ENCODE measurements around the gene ANTXR1.
A peak's percentile ranks its signal among the peaks of the same experiment; 100 is the strongest.
"Not testable (repeated sequence)": the region's sequence is repeated elsewhere in the genome, so short reads cannot be mapped to it uniquely, and the experiment has no call there.

The ANTXR1 gene

DNA sequence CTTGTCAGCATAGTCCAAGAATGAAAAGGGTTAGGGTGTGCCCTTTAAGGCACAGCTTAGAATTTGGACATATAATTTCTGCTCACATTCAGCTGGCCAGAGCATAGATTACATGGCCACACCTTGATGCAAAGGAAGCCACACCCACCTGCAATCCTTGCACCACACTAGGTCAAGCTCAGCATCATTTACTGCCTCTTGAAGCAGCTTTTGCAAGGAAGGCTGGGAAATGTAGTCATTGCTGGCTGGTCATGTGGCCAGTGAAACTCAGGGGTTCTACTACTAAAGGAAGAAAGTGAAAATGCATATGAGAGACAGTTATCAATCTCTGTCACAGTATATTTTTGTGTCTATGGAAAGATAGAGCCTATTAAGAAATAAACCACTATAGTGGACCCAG lies 214.7 kb downstream of the ANTXR1 start:
- Histone ChIP-seq H3K27ac (ENCODE audit: insufficient read depth in 1 of 2, low read depth in 1 of 2, low read length in 2 of 2, poor library complexity in 1 of 2, severe bottlenecking in 2 of 2) (no peak overlapping the region), H3K27me3 (replicated peaks in 2 of 5; ENCODE audit: control insufficient read depth in 4 of 5, insufficient read depth in 5 of 5, low read length in 4 of 5) (peaks cover 0 to 2% (median 0%) of the 10 kb centered on the region in 5 experiments), H3K9me3 (ENCODE audit: control extremely low read depth in 1 of 5, control insufficient read depth in 4 of 5, insufficient read depth in 2 of 5, low read depth in 1 of 5, low read length in 4 of 5) (peaks cover 0 to 2% (median 0%) of the 10 kb centered on the region in 5 experiments), H3K4me1 (ENCODE audit: control extremely low read depth in 1 of 4, control insufficient read depth in 4 of 4, insufficient read depth in 4 of 4, low read length in 3 of 4) (no peaks in the 10 kb centered on the region), H3K36me3 (ENCODE audit: control insufficient read depth in 4 of 4, insufficient read depth in 4 of 4, low read length in 3 of 4) (no peaks in the 10 kb centered on the region), H3K4me3 (ENCODE audit: control insufficient read depth in 1 of 7, extremely low read depth in 1 of 7, insufficient read depth in 4 of 7, low read depth in 2 of 7, low read length in 6 of 7) (no peak overlapping the region)
- CTCF ChIA-PET: interaction anchor here (0.6 kb wide), 1 partner anchor 1367 kb away, joined by 3 read pairs; no protein-coding TSS in a partner anchor
- POLR2A ChIA-PET: no interaction called here
- no peak for DNase-seq

DNA sequence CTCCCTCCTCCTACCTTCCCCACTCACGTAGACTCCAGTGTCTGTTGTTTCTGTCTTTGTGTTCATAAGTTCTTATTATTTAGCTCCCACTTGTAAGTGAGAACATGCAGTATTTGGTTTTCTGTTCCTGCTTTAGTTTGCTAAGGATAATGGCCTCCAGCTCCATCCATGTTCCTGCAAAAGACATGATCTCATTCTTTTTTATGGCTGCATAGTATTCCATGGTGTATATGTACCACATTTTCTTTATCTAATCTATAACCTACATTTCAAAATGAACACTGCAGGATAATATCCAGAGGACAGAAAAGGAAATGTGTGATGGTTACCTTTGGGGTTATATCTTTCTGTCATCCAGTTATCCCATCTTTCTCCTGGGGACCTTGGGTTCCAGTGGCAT lies 218.0 kb downstream of the ANTXR1 start:
- CTCF ChIA-PET: interaction anchor here (1.1 kb wide), 1 partner anchor 9 kb away, joined by 3 read pairs; no protein-coding TSS in a partner anchor
- no CpG with 5 or more reads among the region's 1 CpG for WGBS (ENCODE audit: insufficient coverage)

DNA sequence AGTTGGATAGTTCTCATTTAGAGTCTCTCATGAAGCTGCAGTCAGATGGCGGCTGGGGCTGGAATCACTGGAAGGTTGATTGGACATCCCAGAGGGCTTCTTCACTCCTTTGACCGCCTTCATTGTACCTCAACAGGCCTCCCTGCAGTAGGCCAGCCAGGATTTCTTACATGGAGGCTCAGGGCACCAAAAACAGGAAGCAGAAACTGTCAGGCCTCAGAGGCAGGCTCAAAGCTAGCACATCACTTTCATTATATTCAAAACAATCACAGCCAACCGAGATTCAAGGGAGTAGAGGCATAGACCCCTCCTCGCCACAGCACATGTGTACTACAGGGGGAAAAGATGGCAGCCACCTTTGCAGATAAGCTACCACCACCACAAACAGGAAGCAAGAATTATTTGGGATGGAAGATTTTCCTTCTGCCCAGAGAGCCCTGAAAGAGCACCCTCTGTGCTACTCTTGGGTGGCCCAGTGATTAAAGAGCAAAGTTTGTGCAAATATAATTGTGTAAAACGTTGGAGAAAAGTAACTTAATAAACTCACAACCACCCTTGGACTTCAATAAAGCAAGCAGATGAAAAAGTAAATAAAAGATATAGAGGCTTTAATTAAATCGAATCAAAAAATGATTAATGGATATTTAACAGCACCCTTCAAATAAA lies 218.8 kb downstream of the ANTXR1 start:
- ChIA-PET CTCF (interaction anchor here (1.1 kb wide), 1 partner anchor 10 kb away, joined by 3 read pairs; no protein-coding TSS in a partner anchor), POLR2A (no interaction called here)
- H3K27me3 ChIP-seq (replicated peaks in 2 of 5; ENCODE audit: control insufficient read depth in 4 of 5, insufficient read depth in 5 of 5, low read length in 4 of 5): no peaks in the 10 kb centered on the region
- H3K9me3 ChIP-seq (ENCODE audit: control extremely low read depth in 1 of 5, control insufficient read depth in 4 of 5, insufficient read depth in 2 of 5, low read depth in 1 of 5, low read length in 4 of 5): no peaks in the 10 kb centered on the region
- no peak overlapping the region for H3K27ac ChIP-seq (ENCODE audit: insufficient read depth in 1 of 2, low read depth in 1 of 2, low read length in 2 of 2, poor library complexity in 1 of 2, severe bottlenecking in 2 of 2)
- H3K36me3 ChIP-seq (ENCODE audit: control insufficient read depth in 4 of 4, insufficient read depth in 4 of 4, low read length in 3 of 4): no peaks in the 10 kb centered on the region
- 69% methylated on average over 2 of the region's 6 CpGs for WGBS (ENCODE audit: insufficient coverage)
- peak in 2 of 3 donors; percentile 29 to 39 for DNase-seq
- no peaks in the 10 kb centered on the region for H3K4me1 ChIP-seq (ENCODE audit: control extremely low read depth in 1 of 4, control insufficient read depth in 4 of 4, insufficient read depth in 4 of 4, low read length in 3 of 4)
- H3K4me3 ChIP-seq (ENCODE audit: control insufficient read depth in 1 of 7, extremely low read depth in 1 of 7, insufficient read depth in 4 of 7, low read depth in 2 of 7, low read length in 6 of 7): no peak overlapping the region

More for the DNA sequence above, 218.0 kb downstream of the ANTXR1 start:
- POLR2A ChIA-PET; H3K9me3 ChIP-seq (ENCODE audit: control extremely low read depth in 1 of 5, control insufficient read depth in 4 of 5, insufficient read depth in 2 of 5, low read depth in 1 of 5, low read length in 4 of 5); H3K27ac ChIP-seq (ENCODE audit: insufficient read depth in 1 of 2, low read depth in 1 of 2, low read length in 2 of 2, poor library complexity in 1 of 2, severe bottlenecking in 2 of 2); DNase-seq; H3K36me3 ChIP-seq (ENCODE audit: control insufficient read depth in 4 of 4, insufficient read depth in 4 of 4, low read length in 3 of 4); H3K4me1 ChIP-seq (ENCODE audit: control extremely low read depth in 1 of 4, control insufficient read depth in 4 of 4, insufficient read depth in 4 of 4, low read length in 3 of 4); H3K27me3 ChIP-seq (replicated peaks in 2 of 5; ENCODE audit: control insufficient read depth in 4 of 5, insufficient read depth in 5 of 5, low read length in 4 of 5); H3K4me3 ChIP-seq (ENCODE audit: control insufficient read depth in 1 of 7, extremely low read depth in 1 of 7, insufficient read depth in 4 of 7, low read depth in 2 of 7, low read length in 6 of 7): not testable (repeated sequence)

DNA sequence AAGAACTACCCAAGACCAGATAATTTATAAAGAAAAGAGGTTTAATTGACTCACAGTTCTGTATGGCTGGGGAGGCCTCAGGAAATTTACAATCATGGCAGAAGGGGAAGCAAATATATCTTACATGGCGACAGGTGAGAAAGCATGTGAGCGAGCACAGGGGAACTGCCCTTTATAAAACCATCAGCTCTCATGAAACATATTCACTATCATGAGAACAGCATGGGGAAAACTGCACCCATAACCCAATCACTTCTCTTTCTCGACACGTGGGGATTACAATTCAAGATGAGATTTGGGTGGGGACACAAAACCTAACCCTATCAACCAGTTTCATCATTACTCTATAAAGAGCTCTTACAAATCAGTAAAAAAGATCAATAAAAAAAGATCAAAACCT lies 222.9 kb downstream of the ANTXR1 start:
- H3K9me3 ChIP-seq (ENCODE audit: control extremely low read depth in 1 of 5, control insufficient read depth in 4 of 5, insufficient read depth in 2 of 5, low read depth in 1 of 5, low read length in 4 of 5); H3K4me1 ChIP-seq (ENCODE audit: control extremely low read depth in 1 of 4, control insufficient read depth in 4 of 4, insufficient read depth in 4 of 4, low read length in 3 of 4); H3K36me3 ChIP-seq (ENCODE audit: control insufficient read depth in 4 of 4, insufficient read depth in 4 of 4, low read length in 3 of 4); CTCF ChIA-PET; H3K4me3 ChIP-seq (ENCODE audit: control insufficient read depth in 1 of 7, extremely low read depth in 1 of 7, insufficient read depth in 4 of 7, low read depth in 2 of 7, low read length in 6 of 7); H3K27ac ChIP-seq (ENCODE audit: insufficient read depth in 1 of 2, low read depth in 1 of 2, low read length in 2 of 2, poor library complexity in 1 of 2, severe bottlenecking in 2 of 2); H3K27me3 ChIP-seq (replicated peaks in 2 of 5; ENCODE audit: control insufficient read depth in 4 of 5, insufficient read depth in 5 of 5, low read length in 4 of 5): not testable (repeated sequence)
- POLR2A ChIA-PET: interaction anchor here (0.6 kb wide), 2 partner anchors 133 to 147 kb away, joined by 4 to 6 read pairs; no protein-coding TSS in a partner anchor
- DNase-seq: peak in 1 of 3 donors; percentile 13
- no CpG with 5 or more reads among the region's 4 CpGs for WGBS (ENCODE audit: insufficient coverage)

DNA sequence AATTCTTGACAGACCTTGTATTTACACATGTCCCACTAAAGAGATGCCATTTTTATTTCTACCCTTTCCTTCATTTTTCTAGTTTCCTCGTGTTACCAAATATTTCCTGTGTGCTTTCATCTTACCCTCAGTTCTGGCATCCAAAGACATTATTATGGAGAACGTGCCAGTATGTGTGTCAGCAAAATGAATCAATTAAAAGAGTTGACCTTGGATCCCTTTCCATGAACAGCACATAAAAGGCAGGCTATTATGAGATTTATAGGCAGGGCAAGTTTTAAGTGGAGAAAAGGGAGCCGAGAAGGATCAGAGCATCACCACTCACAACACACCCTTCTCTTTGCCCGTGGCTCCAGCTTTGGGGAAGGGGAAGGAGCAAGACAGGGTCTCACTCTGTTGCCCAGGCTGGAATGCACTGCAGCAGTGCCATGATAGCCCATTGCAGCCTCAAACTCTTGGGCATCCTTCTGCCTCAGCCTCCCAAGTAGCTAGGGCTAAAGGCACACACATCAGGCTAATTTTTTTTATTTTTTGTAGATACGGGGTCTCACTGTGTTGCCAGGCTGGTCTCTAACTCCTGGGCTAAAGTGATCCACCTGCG lies 224.2 kb downstream of the ANTXR1 start:
- CTCF ChIA-PET: no interaction called here
- POLR2A ChIA-PET: no interaction called here
- WGBS (ENCODE audit: insufficient coverage): 87% methylated on average over 3 of the region's 6 CpGs
- Histone ChIP-seq H3K27ac (ENCODE audit: insufficient read depth in 1 of 2, low read depth in 1 of 2, low read length in 2 of 2, poor library complexity in 1 of 2, severe bottlenecking in 2 of 2) (no peak overlapping the region), H3K27me3 (replicated peaks in 2 of 5; ENCODE audit: control insufficient read depth in 4 of 5, insufficient read depth in 5 of 5, low read length in 4 of 5) (no peaks in the 10 kb centered on the region), H3K4me3 (ENCODE audit: control insufficient read depth in 1 of 7, extremely low read depth in 1 of 7, insufficient read depth in 4 of 7, low read depth in 2 of 7, low read length in 6 of 7) (no peak overlapping the region), H3K4me1 (ENCODE audit: control extremely low read depth in 1 of 4, control insufficient read depth in 4 of 4, insufficient read depth in 4 of 4, low read length in 3 of 4) (no peaks in the 10 kb centered on the region), H3K9me3 (ENCODE audit: control extremely low read depth in 1 of 5, control insufficient read depth in 4 of 5, insufficient read depth in 2 of 5, low read depth in 1 of 5, low read length in 4 of 5) (peaks cover 0 to 3% (median 0%) of the 10 kb centered on the region in 5 experiments), H3K36me3 (ENCODE audit: control insufficient read depth in 4 of 4, insufficient read depth in 4 of 4, low read length in 3 of 4) (no peaks in the 10 kb centered on the region)
- DNase-seq: no peak

DNA sequence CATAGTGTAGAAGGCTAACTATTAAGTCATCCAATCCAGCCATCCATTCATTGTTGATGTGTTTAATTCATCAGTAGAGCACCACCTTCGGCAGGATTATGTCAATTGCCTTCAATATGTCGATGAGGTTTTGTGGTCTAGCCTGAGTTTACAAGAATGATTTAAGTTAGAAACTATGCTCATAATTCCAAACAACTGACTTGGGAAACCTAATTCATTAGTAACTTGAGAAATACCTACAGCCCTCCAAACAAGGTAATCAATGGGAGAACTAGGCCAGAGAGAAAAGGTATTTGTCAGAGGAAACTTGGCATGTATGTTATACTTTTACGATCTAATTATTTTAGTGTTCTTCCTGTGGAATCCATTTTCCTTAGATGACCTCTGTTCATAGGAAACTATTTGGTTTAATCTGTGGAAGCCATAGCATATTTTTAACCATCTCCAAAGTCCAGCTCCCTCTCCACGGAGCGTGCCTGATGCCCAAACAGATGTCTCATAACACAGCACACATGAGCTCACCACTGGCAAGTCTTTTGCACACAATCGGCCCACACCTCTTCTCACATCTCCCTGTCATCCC lies 225.6 kb downstream of the ANTXR1 start:
- CTCF ChIA-PET: interaction anchor here (0.7 kb wide), 1 partner anchor 212 kb away, joined by 3 read pairs; no protein-coding TSS in a partner anchor
- POLR2A ChIA-PET: no interaction called here
- Histone ChIP-seq H3K36me3 (ENCODE audit: control insufficient read depth in 4 of 4, insufficient read depth in 4 of 4, low read length in 3 of 4) (no peaks in the 10 kb centered on the region), H3K27me3 (replicated peaks in 2 of 5; ENCODE audit: control insufficient read depth in 4 of 5, insufficient read depth in 5 of 5, low read length in 4 of 5) (no peaks in the 10 kb centered on the region), H3K9me3 (ENCODE audit: control extremely low read depth in 1 of 5, control insufficient read depth in 4 of 5, insufficient read depth in 2 of 5, low read depth in 1 of 5, low read length in 4 of 5) (peaks cover 0 to 3% (median 0%) of the 10 kb centered on the region in 5 experiments), H3K4me3 (ENCODE audit: control insufficient read depth in 1 of 7, extremely low read depth in 1 of 7, insufficient read depth in 4 of 7, low read depth in 2 of 7, low read length in 6 of 7) (no peak overlapping the region), H3K4me1 (ENCODE audit: control extremely low read depth in 1 of 4, control insufficient read depth in 4 of 4, insufficient read depth in 4 of 4, low read length in 3 of 4) (no peaks in the 10 kb centered on the region), H3K27ac (ENCODE audit: insufficient read depth in 1 of 2, low read depth in 1 of 2, low read length in 2 of 2, poor library complexity in 1 of 2, severe bottlenecking in 2 of 2) (no peak overlapping the region)
- DNase-seq: no peak
- WGBS (ENCODE audit: insufficient coverage): 100% methylated on average over 2 of the region's 6 CpGs

DNA sequence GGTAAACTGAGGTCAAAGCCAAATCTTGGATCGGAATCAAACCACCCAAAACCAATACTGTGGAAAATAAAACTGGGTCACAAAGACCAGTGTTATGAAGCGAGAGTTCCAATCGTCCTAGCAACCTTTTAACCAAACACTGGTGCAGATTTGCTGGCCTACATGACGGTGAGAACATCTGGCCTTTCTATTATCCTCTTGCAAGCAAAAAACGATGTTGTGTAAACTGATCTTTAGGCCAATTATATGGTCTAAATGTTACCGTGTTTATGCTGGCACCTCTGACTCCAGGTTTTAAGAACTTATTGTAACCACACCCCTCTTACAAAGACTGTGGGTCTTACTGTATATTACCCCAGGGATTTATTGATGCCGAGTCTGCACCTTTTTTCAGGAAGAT lies 228.1 kb downstream of the ANTXR1 start:
- ChIA-PET POLR2A (no interaction called here), CTCF (interaction anchor here (1.3 kb wide), 1 partner anchor 15 kb away, joined by 5 read pairs; no protein-coding TSS in a partner anchor)
- 100% methylated on average over 5 of the region's 7 CpGs for WGBS (ENCODE audit: insufficient coverage)
- H3K36me3 ChIP-seq (ENCODE audit: control insufficient read depth in 4 of 4, insufficient read depth in 4 of 4, low read length in 3 of 4): no peaks in the 10 kb centered on the region
- no peak overlapping the region for H3K4me3 ChIP-seq (ENCODE audit: control insufficient read depth in 1 of 7, extremely low read depth in 1 of 7, insufficient read depth in 4 of 7, low read depth in 2 of 7, low read length in 6 of 7)
- no peak overlapping the region for H3K27ac ChIP-seq (ENCODE audit: insufficient read depth in 1 of 2, low read depth in 1 of 2, low read length in 2 of 2, poor library complexity in 1 of 2, severe bottlenecking in 2 of 2)
- H3K9me3 ChIP-seq (ENCODE audit: control extremely low read depth in 1 of 5, control insufficient read depth in 4 of 5, insufficient read depth in 2 of 5, low read depth in 1 of 5, low read length in 4 of 5): peaks cover 0 to 3% (median 0%) of the 10 kb centered on the region in 5 experiments
- DNase-seq: no peak
- H3K27me3 ChIP-seq (replicated peaks in 2 of 5; ENCODE audit: control insufficient read depth in 4 of 5, insufficient read depth in 5 of 5, low read length in 4 of 5): peaks cover 0 to 1% (median 0%) of the 10 kb centered on the region in 5 experiments
- H3K4me1 ChIP-seq (ENCODE audit: control extremely low read depth in 1 of 4, control insufficient read depth in 4 of 4, insufficient read depth in 4 of 4, low read length in 3 of 4): no peaks in the 10 kb centered on the region

Data from common myeloid progenitor, CD34-positive (primary cell).